Stimulated activated CD4-positive, alpha-beta T cell treated with anti-CD3 and anti-CD28 coated beads, Interleukin-12 subunit alpha, Interleukin-12 subunit beta, amount 100 ng/mL, for 48 hours (primary cell): ENCODE results near the gene ACTN4.

Source experiments
- DNase-seq, 3 donors: peaks; one replicate each; pipeline ENCODE4 v3.0.0-alpha.2; 2020; ENCODE audit warnings: low read depth in 2 of 3, low spot score in 1 of 3

Gene ACTN4

GRCh38 chr19:38660724-38661123, 13.3 kb downstream of the ACTN4 start:
- DNase-seq = no peak

GRCh38 chr19:38661136-38661535, 13.7 kb downstream of the ACTN4 start:
- DNase-seq = no peak

- no peak for DNase-seq
Observed at GRCh38 chr19:38661996-38662395, 14.5 kb downstream of the ACTN4 start.

GRCh38 chr19:38662537-38663155, 15.2 kb downstream of the ACTN4 start:
- no peak for DNase-seq

GRCh38 chr19:38663156-38663651, 15.8 kb downstream of the ACTN4 start:
- DNase-seq = no peak

- DNase-seq = no peak
Observed at GRCh38 chr19:38663957-38664502, 16.6 kb downstream of the ACTN4 start.

- no peak for DNase-seq
Observed at GRCh38 chr19:38664503-38665211, 17.2 kb downstream of the ACTN4 start.

GRCh38 chr19:38665219-38665931, 17.9 kb downstream of the ACTN4 start:
- no peak for DNase-seq

GRCh38 chr19:38665950-38666662, 18.7 kb downstream of the ACTN4 start:
- DNase-seq = no peak

- DNase-seq = no peak
Observed at GRCh38 chr19:38666663-38667511, 19.4 kb downstream of the ACTN4 start.

- DNase-seq = no peak
Observed at GRCh38 chr19:38667661-38668171, 20.3 kb downstream of the ACTN4 start.

- no peak for DNase-seq
Observed at GRCh38 chr19:38669552-38669951, 22.1 kb downstream of the ACTN4 start.

- DNase-seq = no peak
Observed at GRCh38 chr19:38670921-38671398, 23.5 kb downstream of the ACTN4 start.

GRCh38 chr19:38671654-38672053, 24.2 kb downstream of the ACTN4 start:
- no peak for DNase-seq

GRCh38 chr19:38673030-38673429, 25.6 kb downstream of the ACTN4 start:
- no peak for DNase-seq

- no peak for DNase-seq
Observed at GRCh38 chr19:38674388-38675171, 27.1 kb downstream of the ACTN4 start.

GRCh38 chr19:38675611-38676010, 28.2 kb downstream of the ACTN4 start:
- no peak for DNase-seq

GRCh38 chr19:38676023-38676877, 28.8 kb downstream of the ACTN4 start:
- DNase-seq = no peak
